HCT116 (cell line): ENCODE data around the gene GNG2. TPM values are rescaled to one million over a fixed set of nuclear protein-coding genes. Genes with fewer than 3 reads are reported as not detected.

Experiments used
- ATAC-seq: fragments of 200-7000 bp; cut with Tn5 transposase; 2 replicates; pipeline ENCODE4 v1.9.1; 2020; ENCODE audit warnings: mild to moderate bottlenecking, moderate library complexity
- BruUV-seq: library from RNA; stranded (reverse); fragments of 400-500 nt; replicated peaks from 2 replicates; lab custom pipeline; 2021; lab: Mats Ljungman, UMichigan
- CTCF ChIA-PET: fragments of 300-600 bp; sonication (Branson Sonifier 250); formaldehyde crosslinking; loops from one replicate; lab custom pipeline; 2021; ENCODE audit warnings: antibody characterized with exemption; lab: Charles Lee
- POLR2A ChIA-PET: fragments of 300-600, 350-600 bp; sonication (Branson Sonifier 250); formaldehyde crosslinking; loops from one replicate; lab custom pipeline; 2021; ENCODE audit warnings: antibody characterized with exemption; lab: Charles Lee
- RAD21 ChIA-PET, 2 experiments: fragments of 300-600 bp; sonication (Branson Sonifier 250); formaldehyde crosslinking; loops; one replicate each; lab custom pipeline; 2023; ENCODE audit warnings: low total read pairs in 2 of 2; ENCODE audit not compliant: uncharacterized antibody in 2 of 2, unreplicated experiment in 2 of 2, low non-redundant PET in 1 of 2; lab: Charles Lee
- DNase-seq: peaks from one replicate; pipeline ENCODE4 v3.0.0-alpha.2; 2010; ENCODE audit warnings: low read depth, low spot score
- H2AFZ ChIP-seq: fragments of 200-600 bp; shearing (Covaris generic), sonication (generic); 2 replicates; pipeline ENCODE4 v1.6.1; 2017; ENCODE audit warnings: low read depth, mixed run types, mixed read lengths, antibody characterized with exemption, low read length; ENCODE audit not compliant: poor library complexity, severe bottlenecking
- H3K27ac ChIP-seq: 2 replicates; pipeline ENCODE4 v1.5.1; 2012; ENCODE audit warnings: low read depth, low read length
- H3K27me3 ChIP-seq: fragments of 200-600 bp; sonication (generic); 2 replicates; pipeline ENCODE4 v1.6.1; 2016; ENCODE audit warnings: mixed run types, low read length, mixed read lengths; ENCODE audit not compliant: insufficient read depth
- H3K36me3 ChIP-seq, 2 experiments: fragments of 200-500 bp in 1 of 2; fragments of 200-600 bp in 1 of 2; sonication (Bioruptor generic) in 1 of 2; sonication (generic) in 1 of 2; 2 replicates each; pipeline versions ENCODE4 v1.5.1 to v1.6.1; 2014 to 2016; ENCODE audit warnings: low read length in 2 of 2, inconsistent platforms in 1 of 2, mixed read lengths in 1 of 2, mixed run types in 1 of 2; ENCODE audit not compliant: insufficient read depth in 2 of 2, control insufficient read depth in 1 of 2
- H3K4me1 ChIP-seq, 2 experiments: fragments of 200-600 bp in 1 of 2; sonication (generic) in 1 of 2; 2 replicates each; pipeline versions ENCODE4 v1.5.1 to v1.6.1; 2012 to 2017; ENCODE audit warnings: low read length in 2 of 2, inconsistent platforms in 1 of 2, mild to moderate bottlenecking in 1 of 2, mixed read lengths in 1 of 2, mixed run types in 1 of 2, moderate library complexity in 1 of 2; ENCODE audit not compliant: insufficient read depth in 2 of 2, control insufficient read depth in 1 of 2
- H3K4me2 ChIP-seq: fragments of 200-600 bp; sonication (generic); 2 replicates; pipeline ENCODE4 v1.6.1; 2017; ENCODE audit warnings: mixed run types, low read length, mixed read lengths
- H3K4me3 ChIP-seq, 2 experiments: fragments of 200-600 bp in 1 of 2; sonication (generic) in 1 of 2; replicated peaks in 1 of 2; 2 replicates each; pipeline ENCODE4 v1.5.1; 2011 to 2016; ENCODE audit warnings: low read length in 2 of 2, control low read depth in 1 of 2, low read depth in 1 of 2, mild to moderate bottlenecking in 1 of 2, mixed read lengths in 1 of 2, mixed run types in 1 of 2
- H3K79me2 ChIP-seq: fragments of 200-600 bp; sonication (generic); 2 replicates; pipeline ENCODE4 v1.6.1; 2017; ENCODE audit warnings: mild to moderate bottlenecking, mixed run types, low read length, moderate library complexity, mixed read lengths; ENCODE audit not compliant: insufficient read depth
- H3K9ac ChIP-seq: fragments of 200-600 bp; sonication (generic); 2 replicates; pipeline ENCODE4 v1.6.1; 2016; ENCODE audit warnings: low read length, mixed read lengths
- H3K9me2 ChIP-seq: fragments of 200-600 bp; sonication (generic), shearing (Covaris generic); 2 replicates; pipeline ENCODE4 v1.6.1; 2017; ENCODE audit warnings: mixed run types, mild to moderate bottlenecking, moderate library complexity; ENCODE audit not compliant: insufficient read depth
- H3K9me3 ChIP-seq, 2 experiments: fragments of 200-500 bp in 1 of 2; fragments of 200-600 bp in 1 of 2; sonication (Bioruptor generic) in 1 of 2; sonication (generic) in 1 of 2; 2 replicates each; pipeline ENCODE4 v1.6.1; 2014 to 2017; ENCODE audit warnings: low read length in 2 of 2, mixed read lengths in 2 of 2, inconsistent platforms in 1 of 2, low read depth in 1 of 2, mild to moderate bottlenecking in 1 of 2, mixed run types in 1 of 2, moderate library complexity in 1 of 2; ENCODE audit not compliant: control insufficient read depth in 1 of 2, insufficient read depth in 1 of 2
- H4K20me1 ChIP-seq: fragments of 200-600 bp; sonication (generic), shearing (Covaris generic); 2 replicates; pipeline ENCODE4 v1.6.1; 2017; ENCODE audit warnings: mixed run types, mild to moderate bottlenecking, moderate library complexity; ENCODE audit not compliant: insufficient read depth
- CBX3 ChIP-seq: IDR thresholded peaks from 2 replicates; pipeline ENCODE4 v1.6.1; 2012; ENCODE audit warnings: low read depth
- CEBPB ChIP-seq: IDR thresholded peaks from 2 replicates; pipeline ENCODE4 v1.6.1; 2012; ENCODE audit warnings: low read depth
- ELF1 ChIP-seq: IDR thresholded peaks from 2 replicates; pipeline ENCODE4 v1.6.1; 2012; ENCODE audit warnings: low read depth, borderline replicate concordance
- EZH2phosphoT487 ChIP-seq: fragments of 200-600 bp; IDR thresholded peaks from 2 replicates; pipeline ENCODE4 v1.6.1; 2018; ENCODE audit warnings: antibody characterized with exemption, borderline replicate concordance
- FOSL1 ChIP-seq: IDR thresholded peaks from 2 replicates; pipeline ENCODE4 v1.6.1; 2012; ENCODE audit warnings: low read depth
- JUND ChIP-seq: IDR thresholded peaks from 2 replicates; pipeline ENCODE4 v1.6.1; 2012
- SRF ChIP-seq: IDR thresholded peaks from 2 replicates; pipeline ENCODE4 v1.6.1; 2012; ENCODE audit warnings: low read depth
- YY1 ChIP-seq: IDR thresholded peaks from 2 replicates; pipeline ENCODE4 v1.6.1; 2011; ENCODE audit warnings: low read length, low read depth, moderate library complexity, mild to moderate bottlenecking; ENCODE audit not compliant: insufficient replicate concordance; ENCODE audit errors: extremely low read depth
- ZNF274 ChIP-seq: fragments of 200-500 bp; sonication (Bioruptor generic); IDR thresholded peaks from 2 replicates; pipeline ENCODE4 v1.6.1; 2014; ENCODE audit warnings: mild to moderate bottlenecking, low read depth, low read length, inconsistent platforms
- intact Hi-C: fragments of 100-400 bp; cut with micrococcal nuclease; formaldehyde crosslinking; loops from 2 replicates; pipeline ENCODE4 v1.10.0; 2022
- total RNA-seq: library from RNA; stranded (reverse); gene quantifications from one replicate; pipeline ENCODE4 v1.2.1, GENCODE V29; 2021; ENCODE audit not compliant: unreplicated experiment
- TF ChIP-seq, protein P1 (sequence below): IDR thresholded peaks from 2 replicates; pipeline ENCODE4 v1.6.1; 2012

Gene GNG2
- total RNA-seq, 1 experiment from 2014 or later: 0.74 TPM

- no peaks in the 10 kb centered on the region for H4K20me1 ChIP-seq
- H3K27ac ChIP-seq: no peak overlapping the region
- H3K79me2 ChIP-seq: no peaks in the 10 kb centered on the region
- H3K9me2 ChIP-seq: no peaks in the 10 kb centered on the region
- ChIA-PET CTCF (no interaction called here), RAD21 (no interaction called here), POLR2A (no interaction called here)
- TF ChIP-seq EZH2phosphoT487 (no peak), CBX3 (no peak), SRF (no peak), ELF1 (no peak), CEBPB (no peak), ZNF274 (no peak)
- TF ChIP-seq, protein P1, sequence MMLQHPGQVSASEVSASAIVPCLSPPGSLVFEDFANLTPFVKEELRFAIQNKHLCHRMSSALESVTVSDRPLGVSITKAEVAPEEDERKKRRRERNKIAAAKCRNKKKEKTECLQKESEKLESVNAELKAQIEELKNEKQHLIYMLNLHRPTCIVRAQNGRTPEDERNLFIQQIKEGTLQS: no peak
- no peak overlapping the region for H3K9ac ChIP-seq
- intact Hi-C loops: no loop called here
- H3K27me3 ChIP-seq: no peaks in the 10 kb centered on the region
- ATAC-seq (no peak), DNase-seq (no peak)
- no peaks in the 10 kb centered on the region for H3K36me3 ChIP-seq
- H2AFZ ChIP-seq: no peak overlapping the region
- no TSS peak for BruUV-seq
- peaks cover 8 to 12% of the 10 kb centered on the region in 2 experiments for H3K4me1 ChIP-seq
- no peak overlapping the region for H3K4me2 ChIP-seq
- no peak overlapping the region for H3K4me3 ChIP-seq
- no peaks in the 10 kb centered on the region for H3K9me3 ChIP-seq
Measured at GRCh38 chr14:51872396-51872795, 12.0 kb downstream of the GNG2 start.

GRCh38 chr14:51873221-51873893, 12.9 kb downstream of the GNG2 start:
- Histone ChIP-seq H4K20me1 (no peaks in the 10 kb centered on the region), H3K9ac (no peak overlapping the region), H3K79me2 (no peaks in the 10 kb centered on the region), H2AFZ (peak overlapping the region; percentile 13), H3K9me3 (no peaks in the 10 kb centered on the region), H3K36me3 (no peaks in the 10 kb centered on the region), H3K27ac (no peak overlapping the region), H3K4me2 (peak overlapping the region; percentile 31), H3K4me3 (no peak overlapping the region), H3K9me2 (no peaks in the 10 kb centered on the region), H3K27me3 (no peaks in the 10 kb centered on the region), H3K4me1 (peaks cover 8 to 12% of the 10 kb centered on the region in 2 experiments)
- ChIA-PET CTCF (no interaction called here), RAD21 (no interaction called here), POLR2A (no interaction called here)
- ATAC-seq (no peak; the same call in 1 of the 2 replicates), DNase-seq (peak; percentile 24)
- TF ChIP-seq FOSL1: peak; percentile 19; the same call in 1 of the 2 replicates
- no peak for TF ChIP-seq YY1
- TF ChIP-seq JUND: peak; percentile 26; the same call in 1 of the 2 replicates
- intact Hi-C loops: no loop called here
- BruUV-seq: no TSS peak
